ES-I3 (cell line): ENCODE data around the gene CSRNP3.
"Not testable (repeated sequence)": the region's sequence is repeated elsewhere in the genome, so short reads cannot be mapped to it uniquely, and the experiment has no call there.

Source experiments
- H3K36me3 ChIP-seq: 2 replicates; pipeline ENCODE4 v1.6.1; 2013; ENCODE audit warnings: mild to moderate bottlenecking, low read length, control low read depth, moderate library complexity; ENCODE audit not compliant: insufficient read depth
- H3K4me1 ChIP-seq: 2 replicates; pipeline ENCODE4 v1.6.1; 2013; ENCODE audit warnings: mild to moderate bottlenecking, control low read depth, low read length; ENCODE audit not compliant: insufficient read depth
- H3K9ac ChIP-seq: 2 replicates; pipeline ENCODE4 v1.6.1; 2013; ENCODE audit warnings: low read depth, mild to moderate bottlenecking, low read length, moderate library complexity
- H3K9me3 ChIP-seq: 2 replicates; pipeline ENCODE4 v1.6.1; 2013; ENCODE audit warnings: mild to moderate bottlenecking, low read length, moderate library complexity; ENCODE audit not compliant: control insufficient read depth, insufficient read depth

CSRNP3 gene

DNA sequence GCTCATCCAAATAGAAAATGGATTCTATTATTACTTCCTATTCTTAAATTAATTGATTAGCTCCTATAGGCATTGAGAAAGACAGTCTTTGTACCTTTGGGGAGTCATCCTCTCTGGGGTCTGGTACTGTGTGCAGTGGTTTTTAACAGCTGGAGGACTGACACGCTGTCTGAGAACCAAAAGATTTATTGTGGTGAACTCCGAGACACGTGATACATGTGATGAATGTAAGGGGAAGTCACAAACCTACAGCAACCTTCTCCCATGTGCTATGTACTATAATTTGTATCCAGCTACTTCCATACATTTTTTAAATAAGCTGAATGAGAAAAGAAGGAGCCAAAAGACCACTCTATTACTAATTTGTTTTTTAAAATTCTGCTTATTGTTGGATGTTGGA lies 190.9 kb downstream of the CSRNP3 start:
- Histone ChIP-seq H3K9me3 (no peaks in the 10 kb centered on the region), H3K36me3 (peaks cover 4% of the 10 kb centered on the region; the same call in 1 of the 2 replicates), H3K9ac (no peak overlapping the region)

DNA sequence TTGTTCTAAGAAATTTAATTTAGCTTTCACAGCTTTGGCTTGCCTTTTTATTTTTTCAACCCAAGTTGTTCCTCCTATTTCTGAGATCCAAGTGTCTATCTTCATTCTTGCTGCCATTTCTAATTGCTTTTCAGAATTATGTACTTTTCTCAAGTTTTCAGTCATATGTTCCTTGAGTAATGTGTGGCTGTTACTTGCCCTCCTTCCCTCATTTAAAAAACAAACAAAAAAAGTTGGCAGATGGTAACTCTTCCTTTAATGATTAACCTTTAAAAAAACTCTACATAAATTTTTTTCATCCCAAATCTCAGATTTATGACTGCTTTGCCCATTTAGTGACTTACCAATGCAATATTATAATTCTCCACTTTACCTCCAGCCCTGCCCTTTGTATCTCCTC lies 193.2 kb downstream of the CSRNP3 start:
- Histone ChIP-seq H3K9me3 (no peaks in the 10 kb centered on the region), H3K4me1 (no peaks in the 10 kb centered on the region), H3K36me3 (peaks cover 4% of the 10 kb centered on the region; the same call in 1 of the 2 replicates), H3K9ac (no peak overlapping the region)

More for the DNA sequence above, 190.9 kb downstream of the CSRNP3 start:
- no peaks in the 10 kb centered on the region for H3K4me1 ChIP-seq

DNA sequence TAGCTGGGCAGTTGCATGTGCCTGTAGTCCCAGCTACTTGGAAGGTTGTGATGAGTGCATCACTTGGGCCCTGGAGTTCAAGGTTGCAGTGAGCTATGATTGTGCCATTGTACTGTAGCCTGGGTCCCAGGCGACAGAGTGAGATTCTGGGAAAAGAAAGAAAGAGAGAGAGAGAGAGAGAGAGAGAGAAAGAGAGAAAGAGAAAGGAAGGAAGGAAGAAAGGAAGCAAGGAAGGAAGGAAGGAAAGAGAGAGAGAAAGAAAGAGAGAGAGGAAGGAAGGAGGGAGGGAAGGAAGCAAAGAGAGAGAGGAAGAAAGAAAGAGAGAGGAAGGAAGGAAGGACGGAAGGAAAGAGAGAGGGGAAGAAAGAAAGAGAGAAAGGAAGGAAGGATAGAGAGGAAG lies 196.1 kb downstream of the CSRNP3 start:
- no peak overlapping the region for H3K9ac ChIP-seq
- H3K36me3 ChIP-seq = no peaks in the 10 kb centered on the region; the same call in 1 of the 2 replicates
- no peaks in the 10 kb centered on the region for H3K4me1 ChIP-seq
- H3K9me3 ChIP-seq = no peaks in the 10 kb centered on the region

GRCh38 chr2:165666073-165666472 lies 196.6 kb downstream of the CSRNP3 start:
- H3K36me3 ChIP-seq, H3K4me1 ChIP-seq, H3K9ac ChIP-seq, H3K9me3 ChIP-seq: not testable (repeated sequence)

DNA sequence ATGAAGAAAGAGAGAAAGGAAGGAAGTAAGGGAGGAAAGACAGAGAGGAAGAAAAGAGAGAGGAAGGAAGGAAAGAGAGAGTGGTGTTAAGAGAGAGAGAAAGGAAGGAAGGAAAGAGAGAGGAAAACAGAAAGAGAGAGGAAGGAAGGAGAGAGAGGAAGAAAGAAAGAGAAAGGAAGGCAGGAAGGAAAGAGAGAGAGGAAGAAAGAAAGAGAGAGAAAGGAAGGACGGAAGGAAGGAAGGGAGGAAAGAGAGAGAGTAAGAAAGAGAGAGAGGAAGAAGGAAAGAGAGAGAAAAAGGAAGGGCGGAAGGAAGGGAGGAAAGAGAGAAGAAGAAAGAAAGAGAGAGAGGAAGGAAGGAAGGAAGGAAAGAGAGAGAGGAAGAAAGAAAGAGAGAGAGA lies 197.1 kb downstream of the CSRNP3 start:
- no peaks in the 10 kb centered on the region for H3K4me1 ChIP-seq
- H3K9ac ChIP-seq = no peak overlapping the region
- no peaks in the 10 kb centered on the region; the same call in 1 of the 2 replicates for H3K36me3 ChIP-seq
- H3K9me3 ChIP-seq = peaks cover 6% of the 10 kb centered on the region

- Histone ChIP-seq H3K9me3 (peaks cover 8% of the 10 kb centered on the region), H3K9ac (no peak overlapping the region), H3K4me1 (no peaks in the 10 kb centered on the region), H3K36me3 (no peaks in the 10 kb centered on the region; the same call in 1 of the 2 replicates)
Observed at GRCh38 chr2:165667375-165667774, 197.9 kb downstream of the CSRNP3 start.

GRCh38 chr2:165674780-165675179 lies 205.3 kb downstream of the CSRNP3 start:
- Histone ChIP-seq H3K4me1 (peaks cover 5% of the 10 kb centered on the region), H3K36me3 (no peaks in the 10 kb centered on the region; the same call in 1 of the 2 replicates), H3K9me3 (peaks cover 8% of the 10 kb centered on the region), H3K9ac (no peak overlapping the region)

DNA sequence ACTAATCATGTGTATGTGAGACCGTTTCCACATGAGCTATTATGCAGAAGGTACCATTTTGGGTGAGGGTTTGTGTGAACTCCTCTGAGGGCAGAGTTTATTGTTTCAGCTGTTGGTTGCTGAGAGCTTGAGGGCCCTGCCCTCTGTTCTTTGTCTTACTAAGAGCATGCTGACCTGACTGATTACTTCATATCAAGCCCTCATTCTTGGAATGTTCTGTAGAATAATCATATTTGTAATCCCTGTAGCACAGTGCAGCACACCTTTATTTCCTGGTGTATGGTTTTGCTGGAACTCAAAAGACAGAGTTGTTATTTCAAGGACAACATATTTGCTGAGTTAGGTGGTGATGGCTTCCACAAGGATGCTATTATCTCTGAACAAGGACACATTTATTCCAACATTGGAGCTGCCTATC lies 206.1 kb downstream of the CSRNP3 start:
- H3K9me3 ChIP-seq = peaks cover 8% of the 10 kb centered on the region
- H3K36me3 ChIP-seq = no peaks in the 10 kb centered on the region; the same call in 1 of the 2 replicates
- no peak overlapping the region for H3K9ac ChIP-seq
- H3K4me1 ChIP-seq = peaks cover 5% of the 10 kb centered on the region

GRCh38 chr2:165678882-165679281 lies 209.4 kb downstream of the CSRNP3 start:
- Histone ChIP-seq H3K9me3 (no peaks in the 10 kb centered on the region), H3K36me3 (no peaks in the 10 kb centered on the region; the same call in 1 of the 2 replicates), H3K9ac (no peak overlapping the region), H3K4me1 (peaks cover 12% of the 10 kb centered on the region)

GRCh38 chr2:165679621-165680020 lies 210.1 kb downstream of the CSRNP3 start:
- H3K9me3 ChIP-seq = no peaks in the 10 kb centered on the region
- peaks cover 12% of the 10 kb centered on the region for H3K4me1 ChIP-seq

DNA sequence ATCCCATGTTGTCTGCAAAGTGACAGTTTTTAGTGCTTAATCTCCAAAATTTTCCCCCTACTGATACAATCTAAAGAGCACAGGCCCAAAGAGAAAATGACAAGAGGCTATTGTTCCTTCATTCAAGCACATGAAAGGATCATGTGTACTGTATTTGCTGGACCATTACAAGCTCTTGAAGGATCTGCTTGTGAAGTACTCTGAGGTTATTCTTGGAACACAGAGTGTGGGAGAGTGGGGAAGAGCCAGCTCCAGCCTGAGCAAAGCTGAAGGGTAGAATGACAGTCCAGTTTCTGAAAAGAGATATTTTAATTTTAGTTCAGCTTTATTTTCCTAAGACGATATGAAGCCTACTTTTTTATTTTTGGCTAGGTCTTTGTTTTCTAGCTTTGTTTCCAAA lies 212.3 kb downstream of the CSRNP3 start:
- H3K36me3 ChIP-seq = no peaks in the 10 kb centered on the region; the same call in 1 of the 2 replicates
- H3K4me1 ChIP-seq = peaks cover 12% of the 10 kb centered on the region
- H3K9ac ChIP-seq = no peak overlapping the region
- H3K9me3 ChIP-seq = no peaks in the 10 kb centered on the region

More at GRCh38 chr2:165679621-165680020, 210.1 kb downstream of the CSRNP3 start:
- Histone ChIP-seq H3K9ac (no peak overlapping the region), H3K36me3 (no peaks in the 10 kb centered on the region; the same call in 1 of the 2 replicates)

- Histone ChIP-seq H3K4me1 (peaks cover 12% of the 10 kb centered on the region), H3K36me3 (no peaks in the 10 kb centered on the region; the same call in 1 of the 2 replicates), H3K9me3 (no peaks in the 10 kb centered on the region), H3K9ac (no peak overlapping the region)
Observed at GRCh38 chr2:165682546-165682945, 213.0 kb downstream of the CSRNP3 start.

DNA sequence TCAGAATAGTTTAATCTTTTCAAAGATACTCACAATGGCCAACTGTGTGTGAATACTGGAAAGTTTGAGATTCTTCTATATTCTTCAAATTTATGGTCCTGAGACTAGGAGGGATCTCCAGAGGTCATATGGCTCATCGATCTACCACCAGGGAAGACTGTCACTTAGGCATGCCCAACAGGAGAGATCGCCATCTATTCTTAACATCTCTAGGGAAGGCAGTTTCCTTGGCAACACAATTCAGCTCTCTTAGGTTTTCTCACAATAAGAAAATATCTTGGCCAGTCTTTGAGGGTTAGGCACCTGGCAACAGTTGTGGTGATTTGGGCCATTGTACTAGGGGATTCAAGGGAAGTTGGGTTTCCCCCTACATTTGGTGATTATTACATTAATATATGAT lies 217.3 kb downstream of the CSRNP3 start:
- H3K9ac ChIP-seq = no peak overlapping the region
- H3K4me1 ChIP-seq = peaks cover 7% of the 10 kb centered on the region; the same call in 1 of the 2 replicates
- no peaks in the 10 kb centered on the region for H3K9me3 ChIP-seq
- no peaks in the 10 kb centered on the region for H3K36me3 ChIP-seq

DNA sequence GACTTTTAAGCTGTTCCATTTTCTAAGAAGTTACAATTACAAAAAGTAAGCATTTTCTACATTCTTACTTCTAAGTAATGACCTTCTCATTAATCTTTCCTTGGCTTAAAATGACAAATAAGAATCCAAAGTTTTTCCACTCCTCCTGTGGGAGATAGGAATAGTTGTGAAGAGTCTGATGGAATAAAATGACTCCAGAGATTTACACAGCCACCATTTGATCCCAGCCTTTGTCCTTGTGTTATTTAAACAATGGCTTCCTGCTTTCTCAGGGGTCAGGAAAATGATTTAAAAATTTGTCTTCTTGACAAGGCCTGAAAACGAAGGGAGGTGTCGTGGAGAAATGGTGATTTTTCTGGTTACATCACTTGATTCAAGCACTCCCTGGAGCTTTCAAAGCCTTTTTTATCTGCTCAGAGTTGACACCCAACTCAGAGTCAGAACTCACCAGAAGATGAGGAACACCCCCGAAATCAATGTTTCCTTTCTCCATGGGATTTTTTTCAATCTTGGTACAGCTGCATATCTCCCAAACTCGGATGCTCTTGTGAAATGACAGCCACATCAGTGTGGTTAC lies 218.0 kb downstream of the CSRNP3 start:
- Histone ChIP-seq H3K4me1 (peaks cover 9% of the 10 kb centered on the region; the same call in 1 of the 2 replicates), H3K9ac (no peak overlapping the region), H3K9me3 (no peaks in the 10 kb centered on the region), H3K36me3 (no peaks in the 10 kb centered on the region)

- no peak overlapping the region for H3K9ac ChIP-seq
- H3K36me3 ChIP-seq = no peaks in the 10 kb centered on the region
- H3K4me1 ChIP-seq = peaks cover 6% of the 10 kb centered on the region; the same call in 1 of the 2 replicates
- no peaks in the 10 kb centered on the region for H3K9me3 ChIP-seq
Observed at GRCh38 chr2:165691615-165692014, 222.1 kb downstream of the CSRNP3 start.
